Activated B cell treated with CpG ODN at 0.5 μM for 24 hours (primary cell): Measurements from ENCODE around the gene SNPH. TPM values are rescaled to one million over a fixed set of nuclear protein-coding genes. Genes with fewer than 3 reads are reported as not detected.

Experiments used
- ATAC-seq: fragments of 200-7000 bp; cut with Tn5 transposase; one replicate; pipeline ENCODE4 v1.10.0; 2021; ENCODE audit warnings: low read depth, mild to moderate bottlenecking, moderate library complexity
- CTCF ChIA-PET: fragments of 350-600 bp; sonication (Branson Sonifier 250); formaldehyde crosslinking; loops from one replicate; lab custom pipeline; 2021; ENCODE audit warnings: antibody characterized with exemption; lab: Charles Lee
- POLR2A ChIA-PET: fragments of 350-600 bp; sonication (Branson Sonifier 250); formaldehyde crosslinking; loops from one replicate; lab custom pipeline; 2021; ENCODE audit warnings: antibody characterized with exemption; lab: Charles Lee
- DNase-seq: peaks from one replicate; pipeline ENCODE4 v3.0.0; 2022
- H3K27ac Mint-ChIP-seq: one replicate; pipeline ENCODE4 v1.8.0; 2020; ENCODE audit warnings: mixed read lengths
- H3K27me3 Mint-ChIP-seq: one replicate; pipeline ENCODE4 v1.8.0; 2021; ENCODE audit warnings: mixed read lengths
- H3K36me3 Mint-ChIP-seq: one replicate; pipeline ENCODE4 v1.8.0; 2021; ENCODE audit warnings: low read depth, mixed read lengths
- H3K4me1 Mint-ChIP-seq: one replicate; pipeline ENCODE4 v1.8.0; 2021; ENCODE audit warnings: mixed read lengths
- H3K4me3 Mint-ChIP-seq: one replicate; pipeline ENCODE4 v1.8.0; 2020; ENCODE audit warnings: mild to moderate bottlenecking, mixed read lengths
- H3K9me3 Mint-ChIP-seq: one replicate; pipeline ENCODE4 v1.8.0; 2020; ENCODE audit warnings: mixed read lengths
- intact Hi-C: fragments of 100-400 bp; cut with micrococcal nuclease; formaldehyde crosslinking; loops from one replicate; pipeline ENCODE4 v1.15.1; 2024
- total RNA-seq: library from RNA; stranded (reverse); gene quantifications from 2 replicates; pipeline ENCODE4 v1.2.3, GENCODE V29; 2022
- TF ChIP-seq, protein P1 (sequence below): fragments of 200-600 bp; IDR thresholded peaks from one replicate; pipeline ENCODE4 v1.8.0; 2022; ENCODE audit warnings: antibody characterized with exemption, mild to moderate bottlenecking

SNPH gene
- total RNA-seq, 1 donor from 2014 or later = 0.86 TPM

DNA sequence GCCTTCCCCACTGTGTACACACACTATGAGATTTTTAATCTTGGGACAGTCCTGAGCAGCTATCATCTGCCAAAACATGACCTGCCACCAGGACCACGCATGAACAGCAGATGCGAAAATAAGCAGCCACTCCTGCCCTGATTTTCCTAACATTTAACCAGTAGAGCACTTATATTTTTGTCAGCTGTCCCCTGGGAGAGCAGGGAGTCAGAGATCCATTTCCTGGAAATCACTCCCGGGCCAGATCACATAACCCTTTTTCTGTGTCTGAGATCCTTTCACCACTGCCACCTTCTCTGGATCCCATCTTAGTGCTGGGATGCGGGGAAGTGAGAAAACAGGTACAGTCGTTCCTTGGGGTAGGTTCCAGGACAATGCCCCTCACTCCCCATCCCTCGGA lies 57.2 kb downstream of the SNPH start:
- H3K4me1 Mint-ChIP-seq = peaks cover 18% of the 10 kb centered on the region
- ATAC-seq (no peak), DNase-seq (no peak)
- CTCF ChIA-PET = interaction anchor here (1.3 kb wide), 1 partner anchor 180 kb away, joined by 3 read pairs; no protein-coding TSS in a partner anchor
- TF ChIP-seq, protein P1, sequence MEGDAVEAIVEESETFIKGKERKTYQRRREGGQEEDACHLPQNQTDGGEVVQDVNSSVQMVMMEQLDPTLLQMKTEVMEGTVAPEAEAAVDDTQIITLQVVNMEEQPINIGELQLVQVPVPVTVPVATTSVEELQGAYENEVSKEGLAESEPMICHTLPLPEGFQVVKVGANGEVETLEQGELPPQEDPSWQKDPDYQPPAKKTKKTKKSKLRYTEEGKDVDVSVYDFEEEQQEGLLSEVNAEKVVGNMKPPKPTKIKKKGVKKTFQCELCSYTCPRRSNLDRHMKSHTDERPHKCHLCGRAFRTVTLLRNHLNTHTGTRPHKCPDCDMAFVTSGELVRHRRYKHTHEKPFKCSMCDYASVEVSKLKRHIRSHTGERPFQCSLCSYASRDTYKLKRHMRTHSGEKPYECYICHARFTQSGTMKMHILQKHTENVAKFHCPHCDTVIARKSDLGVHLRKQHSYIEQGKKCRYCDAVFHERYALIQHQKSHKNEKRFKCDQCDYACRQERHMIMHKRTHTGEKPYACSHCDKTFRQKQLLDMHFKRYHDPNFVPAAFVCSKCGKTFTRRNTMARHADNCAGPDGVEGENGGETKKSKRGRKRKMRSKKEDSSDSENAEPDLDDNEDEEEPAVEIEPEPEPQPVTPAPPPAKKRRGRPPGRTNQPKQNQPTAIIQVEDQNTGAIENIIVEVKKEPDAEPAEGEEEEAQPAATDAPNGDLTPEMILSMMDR = no peak
- peaks cover 5% of the 10 kb centered on the region for H3K36me3 Mint-ChIP-seq
- POLR2A ChIA-PET = no interaction called here
- intact Hi-C loops = loop anchor here (10.0 kb wide), 1 partner anchor 1152 kb away; the partner anchor contains the start of gene SNRPB
- no peaks in the 10 kb centered on the region for H3K27me3 Mint-ChIP-seq
- no peaks in the 10 kb centered on the region for H3K9me3 Mint-ChIP-seq
- H3K27ac Mint-ChIP-seq = no peak overlapping the region
- H3K4me3 Mint-ChIP-seq = no peak overlapping the region

DNA sequence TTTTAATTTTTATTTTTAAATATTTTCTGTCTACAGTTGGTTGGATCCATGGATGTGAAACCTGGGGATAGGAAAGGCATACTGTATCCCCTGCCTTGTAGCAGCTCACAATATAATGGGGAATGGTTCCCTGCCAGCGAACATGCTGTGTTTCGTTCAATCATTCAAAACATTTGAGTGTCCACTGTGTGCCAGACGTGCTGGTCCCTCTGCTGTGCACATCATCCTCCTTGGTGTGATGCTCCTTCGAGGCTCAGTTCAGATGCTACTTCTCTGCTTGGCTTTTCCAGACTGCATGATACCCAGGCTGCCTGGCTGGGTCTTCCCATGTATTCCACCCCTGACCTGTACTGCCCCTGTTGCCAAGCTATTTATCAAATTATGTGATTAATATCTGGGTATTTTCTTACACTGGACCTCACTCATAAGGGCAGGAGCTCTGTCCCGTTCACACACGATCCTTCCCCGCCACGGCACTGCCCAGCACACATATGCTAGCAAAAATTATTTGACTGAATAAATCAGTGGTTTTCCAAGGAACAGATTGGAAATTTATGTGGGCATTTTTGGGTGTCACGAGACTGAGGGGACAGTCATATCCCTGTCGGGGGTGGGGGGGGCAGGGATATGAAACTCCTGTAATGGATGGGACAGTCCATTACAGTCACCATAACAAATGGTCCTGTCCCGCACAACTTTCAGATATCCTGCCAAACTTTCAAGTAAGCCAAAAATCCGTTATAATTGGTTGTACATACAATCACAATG lies 57.9 kb downstream of the SNPH start:
- ChIA-PET CTCF (interaction anchor here (0.9 to 1.1 kb wide), 2 partner anchors 113 to 180 kb away, joined by 3 read pairs; no protein-coding TSS in a partner anchor), POLR2A (no interaction called here)
- intact Hi-C loops = loop anchor here (2.0 to 10.0 kb wide), 3 partner anchors 57 to 1151 kb away; partner anchors contain the start of genes SNPH and SNRPB
- no peak overlapping the region for H3K4me3 Mint-ChIP-seq
- no peak for ATAC-seq
- H3K9me3 Mint-ChIP-seq = no peaks in the 10 kb centered on the region
- peaks cover 24% of the 10 kb centered on the region for H3K4me1 Mint-ChIP-seq
- TF ChIP-seq, protein P1 = no peak
- peak; percentile 3 for DNase-seq
- peaks cover 5% of the 10 kb centered on the region for H3K36me3 Mint-ChIP-seq
- no peaks in the 10 kb centered on the region for H3K27me3 Mint-ChIP-seq
- no peak overlapping the region for H3K27ac Mint-ChIP-seq

DNA sequence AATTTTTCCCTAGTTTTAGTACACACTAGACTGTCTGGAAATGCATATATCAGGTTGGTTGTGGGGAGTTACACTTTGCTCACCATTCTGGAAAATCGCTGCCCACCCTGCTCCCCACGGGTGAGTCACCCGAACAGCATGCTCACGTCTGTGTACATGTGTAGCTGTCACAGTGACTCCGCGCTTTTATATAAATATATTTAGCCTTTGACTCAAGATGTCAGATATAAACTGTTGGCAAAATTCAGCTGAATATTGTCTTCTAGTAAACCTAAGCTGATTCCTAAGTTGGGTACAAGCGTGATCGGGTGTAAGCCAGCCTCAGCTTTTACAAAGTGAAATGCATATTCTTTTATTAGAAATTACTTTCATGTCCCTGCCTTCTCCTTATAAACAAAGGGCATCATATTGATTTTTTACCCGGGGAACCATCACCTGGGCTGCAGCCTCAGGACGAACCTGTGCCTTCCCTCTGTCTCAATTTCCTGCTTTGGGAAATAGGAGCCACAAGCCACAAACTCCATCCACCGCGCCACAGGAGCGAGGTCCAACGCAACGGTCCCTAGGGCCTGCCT lies 58.6 kb downstream of the SNPH start:
- no peaks in the 10 kb centered on the region for H3K9me3 Mint-ChIP-seq
- TF ChIP-seq, protein P1 = no peak
- ChIA-PET CTCF (interaction anchor here (0.9 to 1.1 kb wide), 3 partner anchors 12 to 179 kb away, joined by 3 to 5 read pairs (median 3); no protein-coding TSS in a partner anchor), POLR2A (interaction anchor here (1.1 to 1.9 kb wide), 5 partner anchors 10 to 142 kb away, joined by 3 to 19 read pairs (median 5); partner anchors contain the start of genes FKBP1A and NSFL1C)
- no peaks in the 10 kb centered on the region for H3K27me3 Mint-ChIP-seq
- intact Hi-C loops = loop anchor here (1.0 to 10.0 kb wide), 7 partner anchors 58 to 1150 kb away; partner anchors contain the start of genes FKBP1A, PSMF1, SNPH and SNRPB
- peaks cover 5% of the 10 kb centered on the region for H3K36me3 Mint-ChIP-seq
- ATAC-seq (no peak), DNase-seq (peak; percentile 14)
- peaks cover 31% of the 10 kb centered on the region for H3K4me1 Mint-ChIP-seq
- no peak overlapping the region for H3K4me3 Mint-ChIP-seq
- no peak overlapping the region for H3K27ac Mint-ChIP-seq

DNA sequence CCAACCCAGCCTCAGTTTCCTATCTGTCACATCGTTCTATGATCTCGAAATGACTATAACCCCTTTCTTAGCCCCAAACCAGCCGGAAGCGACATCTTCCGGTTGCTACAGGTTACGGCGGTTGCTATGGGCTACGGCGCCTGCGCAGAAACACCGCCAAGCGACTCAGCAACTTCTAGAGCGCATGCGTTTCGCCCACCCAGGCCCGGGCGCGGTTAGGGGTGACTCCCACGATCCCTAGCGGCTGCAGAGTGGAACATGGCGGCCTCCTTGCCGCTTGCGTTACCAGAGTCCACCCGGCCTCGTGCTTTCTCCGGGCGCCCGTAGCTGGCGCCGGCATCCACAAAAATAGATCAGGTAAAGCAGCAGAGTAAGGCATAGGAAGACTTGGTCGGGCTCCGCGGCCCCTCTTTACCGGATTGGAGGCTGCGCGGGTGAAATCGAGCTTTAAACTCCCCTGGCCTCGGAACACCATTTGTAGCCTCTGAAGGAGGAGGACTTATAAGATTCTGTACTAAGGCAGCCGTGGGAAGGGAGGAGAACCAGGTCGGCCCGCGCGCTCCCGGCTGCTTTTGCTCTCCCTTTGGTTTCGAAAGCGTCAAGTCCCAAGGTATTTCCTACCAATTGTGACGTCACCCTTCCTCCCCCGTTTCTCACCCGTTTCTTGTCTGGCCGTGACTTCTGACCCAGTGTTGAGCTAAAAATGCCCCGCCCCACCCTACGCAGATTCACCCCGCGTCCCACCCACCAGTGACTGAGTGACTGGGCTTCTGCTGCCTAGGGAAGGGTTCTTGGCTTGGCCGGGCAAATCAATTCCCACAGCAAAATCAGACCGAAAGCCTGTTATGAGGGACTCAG lies 59.3 kb downstream of the SNPH start:
- Mint-ChIP-seq H3K4me3 (no peak overlapping the region), H3K4me1 (peaks cover 38% of the 10 kb centered on the region), H3K27ac (no peak overlapping the region), H3K9me3 (no peaks in the 10 kb centered on the region), H3K36me3 (peaks cover 9% of the 10 kb centered on the region), H3K27me3 (no peaks in the 10 kb centered on the region)
- ATAC-seq (peak; percentile 88), DNase-seq (peak; percentile 97)
- ChIA-PET CTCF (interaction anchor here (0.9 to 1.1 kb wide), 4 partner anchors 12 to 179 kb away, joined by 3 to 5 read pairs (median 3); partner anchors contain the start of gene NSFL1C), POLR2A (interaction anchor here (0.5 to 1.9 kb wide), 9 partner anchors 9 to 144 kb away, joined by 3 to 19 read pairs (median 3); partner anchors contain the start of genes FKBP1A and NSFL1C)
- intact Hi-C loops = loop anchor here (1.0 to 10.0 kb wide), 7 partner anchors 59 to 1149 kb away; partner anchors contain the start of genes FKBP1A, PSMF1, SNPH and SNRPB
- TF ChIP-seq, protein P1 = no peak
